Glomerular endothelial cell (primary cell): ENCODE data around the gene GIPC2. TPM values are rescaled to one million over a fixed set of nuclear protein-coding genes. Genes with fewer than 3 reads are reported as not detected.

Experiments
- total RNA-seq: library from RNA; depleted of rRNA; stranded (reverse); fragments of >200 nt; gene quantifications from 2 replicates; pipeline ENCODE4 v1.2.3, GENCODE V29; 2015

Gene GIPC2
- total RNA-seq, 1 donor from 2014 or later = 2.0 TPM

Other genes starting within 250 kb of the GIPC2 start
- gene NEXN, start 157.3 kb upstream of the GIPC2 start, total RNA-seq = 3.9 and 7.9 TPM in 2 replicates
- 58.1 and 108 TPM in 2 replicates for gene FUBP1, start 66.9 kb upstream of the GIPC2 start, total RNA-seq
- gene DNAJB4, start 41.0 kb upstream of the GIPC2 start, total RNA-seq = 30.9 and 41.1 TPM in 2 replicates